H1 (cell line): ENCODE measurements around the gene MAP3K6. TPM values are rescaled to one million over a fixed set of nuclear protein-coding genes. Genes with fewer than 3 reads are reported as not detected.

Source experiments
- CTCF ChIA-PET: fragments of 300-600 bp; sonication (Branson Sonifier 250); formaldehyde crosslinking; loops from one replicate; lab custom pipeline; 2021; ENCODE audit not compliant: partially characterized antibody; lab: Charles Lee
- POLR2A ChIA-PET: fragments of 300-600 bp; sonication (Branson Sonifier 250); formaldehyde crosslinking; loops from one replicate; lab custom pipeline; 2021; ENCODE audit warnings: inconsistent platforms; ENCODE audit not compliant: partially characterized antibody; lab: Charles Lee
- DNase-seq, 2 experiments: peaks; one replicate each; pipeline versions ENCODE4 v3.0.0 to v3.0.0-alpha.2; 2010 to 2022; ENCODE audit warnings: low spot score in 2 of 2, low read depth in 1 of 2, mixed read lengths in 1 of 2
- FAIRE-seq: peaks from 2 replicates; lab custom pipeline; 2011; peaks lifted over from hg19 to GRCh38; lab: Jason Lieb, UNC
- H2AFZ ChIP-seq: 2 replicates; pipeline ENCODE4 v1.8.1; 2012; ENCODE audit warnings: low read length, inconsistent platforms
- H2AK5ac ChIP-seq: 2 replicates; pipeline ENCODE4 v1.6.1; 2013; ENCODE audit warnings: low read depth, low read length
- H2BK120ac ChIP-seq: replicated peaks from 2 replicates; pipeline ENCODE3; 2013; ENCODE audit warnings: low read depth, low read length, inconsistent platforms
- H2BK12ac ChIP-seq: 2 replicates; pipeline ENCODE4 v1.6.1; 2013; ENCODE audit warnings: low read depth, low read length
- H2BK15ac ChIP-seq: 2 replicates; pipeline ENCODE4 v1.6.1; 2013; ENCODE audit warnings: low read length
- H2BK20ac ChIP-seq: 2 replicates; pipeline ENCODE4 v1.6.1; 2013; ENCODE audit warnings: low read length
- H2BK5ac ChIP-seq: 2 replicates; pipeline ENCODE4 v1.6.1; 2013; ENCODE audit warnings: low read depth, low read length
- H3K14ac ChIP-seq: 2 replicates; pipeline ENCODE4 v1.6.1; 2013; ENCODE audit warnings: inconsistent platforms; ENCODE audit not compliant: insufficient read length
- H3K18ac ChIP-seq: 2 replicates; pipeline ENCODE4 v1.6.1; 2013; ENCODE audit warnings: low read length; ENCODE audit errors: extremely low read depth
- H3K23ac ChIP-seq: 2 replicates; pipeline ENCODE4 v1.6.1; 2013; ENCODE audit warnings: inconsistent platforms; ENCODE audit not compliant: insufficient read length
- H3K23me2 ChIP-seq: 2 replicates; pipeline ENCODE4 v1.6.1; 2013; ENCODE audit warnings: low read depth, low read length
- H3K27ac ChIP-seq: 2 replicates; pipeline ENCODE4 v1.6.1; 2011; ENCODE audit warnings: low read depth, low read length, inconsistent platforms
- H3K27me3 ChIP-seq, 4 experiments: replicated peaks in 1 of 4; 1 replicate in 1 of 4; 2 replicates in 3 of 4; pipeline versions ENCODE4 v1.6.1 to v1.8.1; 2011 to 2013; ENCODE audit warnings: low read length in 3 of 4, mild to moderate bottlenecking in 3 of 4, inconsistent platforms in 2 of 4, mixed read lengths in 2 of 4, moderate library complexity in 1 of 4; ENCODE audit not compliant: control insufficient read depth in 3 of 4, insufficient read depth in 3 of 4; ENCODE audit errors: extremely low read depth in 1 of 4
- H3K36me3 ChIP-seq, 4 experiments: 2 replicates each; pipeline versions ENCODE4 v1.6.1 to v1.8.1; 2011 to 2013; ENCODE audit warnings: mild to moderate bottlenecking in 4 of 4, low read length in 3 of 4, moderate library complexity in 2 of 4, control low read depth in 1 of 4, inconsistent platforms in 1 of 4; ENCODE audit not compliant: insufficient read depth in 4 of 4, control insufficient read depth in 2 of 4
- H3K4ac ChIP-seq: replicated peaks from 2 replicates; pipeline ENCODE3; 2013; ENCODE audit warnings: low read length, low read depth, mixed read lengths, inconsistent platforms; ENCODE audit not compliant: insufficient read length
- H3K4me1 ChIP-seq, 4 experiments: replicated peaks in 1 of 4; 1 replicate in 1 of 4; 2 replicates in 3 of 4; pipeline versions ENCODE4 v1.6.1 to v1.8.1; 2011 to 2013; ENCODE audit warnings: low read length in 3 of 4, inconsistent platforms in 2 of 4, mixed read lengths in 1 of 4; ENCODE audit not compliant: insufficient read depth in 4 of 4, control insufficient read depth in 3 of 4
- H3K4me2 ChIP-seq, 2 experiments: 2 replicates each; pipeline versions ENCODE4 v1.6.1 to v1.8.1; 2011 to 2013; ENCODE audit warnings: low read depth in 2 of 2, low read length in 2 of 2, control low read depth in 1 of 2, inconsistent platforms in 1 of 2, mild to moderate bottlenecking in 1 of 2; ENCODE audit not compliant: insufficient read depth in 1 of 2
- H3K4me3 ChIP-seq, 4 experiments: fragments of 200-600, 300-600 bp in 1 of 4; sonication (generic), shearing (Covaris generic), sonication (Bioruptor Twin) in 1 of 4; 2 replicates each; pipeline versions ENCODE4 v1.5.1 to v1.8.1; 2011 to 2016; ENCODE audit warnings: low read length in 4 of 4, low read depth in 3 of 4, control low read depth in 2 of 4, inconsistent platforms in 2 of 4, mild to moderate bottlenecking in 2 of 4, mixed read lengths in 1 of 4, moderate library complexity in 1 of 4; ENCODE audit not compliant: insufficient read depth in 2 of 4; ENCODE audit errors: extremely low read depth in 1 of 4
- H3K56ac ChIP-seq: replicated peaks from 2 replicates; pipeline ENCODE3; 2013; ENCODE audit warnings: low read depth, mild to moderate bottlenecking, mixed read lengths, low read length, inconsistent platforms; ENCODE audit not compliant: insufficient read length
- H3K79me1 ChIP-seq: 2 replicates; pipeline ENCODE4 v1.6.1; 2013; ENCODE audit warnings: low read depth, low read length, control low read depth
- H3K79me2 ChIP-seq, 2 experiments: 2 replicates each; pipeline versions ENCODE4 v1.6.1 to v1.8.1; 2012 to 2013; ENCODE audit warnings: low read length in 2 of 2, mild to moderate bottlenecking in 2 of 2, inconsistent platforms in 1 of 2; ENCODE audit not compliant: insufficient read depth in 2 of 2, control insufficient read depth in 1 of 2
- H3K9ac ChIP-seq, 4 experiments: replicated peaks in 1 of 4; 1 replicate in 1 of 4; 2 replicates in 3 of 4; pipeline versions ENCODE4 v1.6.1 to v1.8.1; 2011 to 2013; ENCODE audit warnings: low read depth in 3 of 4, low read length in 3 of 4, control low read depth in 2 of 4, mild to moderate bottlenecking in 2 of 4, moderate library complexity in 2 of 4, inconsistent platforms in 1 of 4; ENCODE audit errors: extremely low read depth in 1 of 4
- H3K9me3 ChIP-seq, 2 experiments: 2 replicates each; pipeline versions ENCODE4 v1.6.1 to v1.8.1; 2012 to 2013; ENCODE audit warnings: mild to moderate bottlenecking in 2 of 2, moderate library complexity in 2 of 2, control low read depth in 1 of 2, inconsistent platforms in 1 of 2, low read depth in 1 of 2, low read length in 1 of 2, mixed read lengths in 1 of 2; ENCODE audit not compliant: insufficient read depth in 2 of 2
- H4K20me1 ChIP-seq, 2 experiments: replicated peaks in 1 of 2; 2 replicates each; pipeline versions ENCODE3 to v1.8.1; 2011 to 2013; ENCODE audit warnings: inconsistent platforms in 2 of 2, low read length in 2 of 2, mild to moderate bottlenecking in 1 of 2; ENCODE audit not compliant: insufficient read depth in 2 of 2, control insufficient read depth in 1 of 2
- H4K5ac ChIP-seq: 2 replicates; pipeline ENCODE4 v1.6.1; 2013; ENCODE audit warnings: low read length, low read depth, mixed read lengths, inconsistent platforms; ENCODE audit not compliant: insufficient read length
- H4K8ac ChIP-seq: 2 replicates; pipeline ENCODE4 v1.8.0; 2013; ENCODE audit warnings: mild to moderate bottlenecking, moderate library complexity, low read length, inconsistent platforms; ENCODE audit not compliant: insufficient read depth; ENCODE audit errors: extremely low read depth
- H4K91ac ChIP-seq: replicated peaks from 2 replicates; pipeline ENCODE3; 2013; ENCODE audit warnings: low read length, mixed read lengths, inconsistent platforms; ENCODE audit not compliant: insufficient read length
- ASH2L ChIP-seq: fragments of 200-600, 300-600 bp; sonication (generic); IDR thresholded peaks from one replicate; pipeline ENCODE4 v1.7.1; 2017; ENCODE audit warnings: low read length
- CTBP2 ChIP-seq: IDR thresholded peaks from 2 replicates; pipeline ENCODE4 v1.7.0; 2011; ENCODE audit warnings: borderline replicate concordance, mild to moderate bottlenecking, moderate library complexity, mixed read lengths, low read length; ENCODE audit not compliant: insufficient read depth, insufficient read length
- RXRA ChIP-seq: IDR thresholded peaks from 2 replicates; pipeline ENCODE4 v1.6.1; 2011; ENCODE audit warnings: low read depth, mild to moderate bottlenecking, low read length, moderate library complexity; ENCODE audit not compliant: insufficient read depth
- SIN3A ChIP-seq, 2 experiments: IDR thresholded peaks in 1 of 2; conservative IDR thresholded peaks in 1 of 2; 2 replicates each; pipeline ENCODE4 v1.6.1; 2011 to 2012; ENCODE audit warnings: low read length in 2 of 2, improper control_type of control experiment in 1 of 2, low read depth in 1 of 2, mild to moderate bottlenecking in 1 of 2
- SIX5 ChIP-seq: IDR thresholded peaks from 2 replicates; pipeline ENCODE4 v1.6.1; 2011; ENCODE audit warnings: mild to moderate bottlenecking, low read depth, low read length
- SP2 ChIP-seq: IDR thresholded peaks from 2 replicates; pipeline ENCODE4 v1.6.1; 2012; ENCODE audit warnings: mild to moderate bottlenecking, low read length, inconsistent platforms
- SP4 ChIP-seq: IDR thresholded peaks from 2 replicates; pipeline ENCODE4 v1.6.1; 2012; ENCODE audit warnings: low read length, inconsistent platforms
- ZNF274 ChIP-seq: IDR thresholded peaks from 2 replicates; pipeline ENCODE4 v1.7.0; 2012; ENCODE audit warnings: low read length, borderline replicate concordance; ENCODE audit errors: extremely low read depth
- WGBS, 2 experiments: shearing (Covaris generic) in 1 of 2; methylation state at CpG; one replicate each; pipeline versions ENCODE4 v1.1.6 to v1.1.7; 2013 to 2015; ENCODE audit warnings: low lambda C conversion rate in 2 of 2, mixed read lengths in 2 of 2, inconsistent platforms in 1 of 2, low coverage in 1 of 2, missing lambda C conversion rate in 1 of 2; ENCODE audit not compliant: insufficient replicate concordance in 2 of 2, insufficient coverage in 1 of 2, insufficient read length in 1 of 2; ENCODE audit errors: extremely low coverage in 1 of 2, missing lambda C conversion rate in 1 of 2; 5-methylcytosine and 5-hydroxymethylcytosine counted together
- polyA plus RNA-seq, 7 experiments: library from polyadenylated mRNA; depleted of rRNA in 3 of 7; stranded (reverse) in 5 of 7; unstranded in 2 of 7; fragments of >200 nt in 5 of 7; fragments of 200-250 nt in 2 of 7; gene quantifications; 1 replicate in 5 of 7; 2 replicates in 1 of 7; 4 replicates in 1 of 7; pipeline versions ENCODE4 v1.2.1 to v1.2.3, GENCODE V29; 2011 to 2013; ENCODE audit warnings: missing spikeins in 2 of 7, mixed read lengths in 2 of 7
- total RNA-seq: library from RNA; stranded (reverse); fragmentation: NEBNext Ultra II Directional; extraction: Animal tissue kit (Norgen Biotek cat#: 25700); gene quantifications from 2 replicates; pipeline ENCODE4 v1.2.1, GENCODE V29; 2021

MAP3K6 gene
- total and polyA plus RNA-seq, 2 of the 8 experiments (the other 6 are each of a cell fraction or from before 2014, with no cell fraction given) = 7.4 to 7.6 TPM

DNA sequence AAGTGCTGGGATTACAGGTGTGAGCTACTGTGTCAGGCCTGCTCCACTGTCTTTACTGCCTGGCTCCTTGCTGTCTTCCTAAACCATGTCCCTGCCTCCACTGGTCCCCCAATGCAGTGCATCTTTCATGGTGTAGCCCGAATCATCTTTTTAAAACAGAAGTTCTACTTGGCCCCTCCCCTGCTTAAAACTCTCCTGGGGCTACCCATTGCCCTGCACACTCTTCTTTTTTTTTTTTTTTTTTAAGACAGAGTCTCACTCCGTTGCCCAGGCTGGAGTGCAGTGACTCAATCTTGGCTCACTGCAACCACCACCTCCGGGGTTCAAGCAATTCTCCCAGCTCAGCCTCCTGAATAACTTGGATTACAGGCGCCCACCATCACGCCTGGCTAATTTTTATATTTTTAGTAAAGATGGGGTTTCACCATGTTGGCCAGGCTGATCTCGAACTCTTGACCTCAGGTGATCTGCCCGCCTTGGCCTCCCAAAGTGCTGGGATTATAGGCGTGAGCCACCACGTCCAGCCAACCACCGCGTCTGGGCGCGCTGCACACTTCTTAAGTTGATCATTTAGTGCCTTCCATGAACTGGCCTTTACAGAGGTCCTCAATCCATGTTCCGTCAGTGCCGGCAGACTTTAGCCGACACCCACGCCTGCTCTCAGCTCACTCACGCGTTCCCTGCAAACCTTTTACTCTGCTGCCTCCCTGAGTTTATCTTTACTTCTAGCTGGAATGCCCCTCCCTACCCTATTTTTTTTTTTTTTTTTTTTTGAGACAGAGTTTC is 5.5 kb upstream of the MAP3K6 start:
- H3K4me3 ChIP-seq = no peak overlapping the region
- H3K18ac ChIP-seq = no peak overlapping the region
- H2BK5ac ChIP-seq = no peak overlapping the region
- H4K5ac ChIP-seq = no peak overlapping the region
- no peak overlapping the region for H3K4me2 ChIP-seq
- H3K27me3 ChIP-seq = no peaks in the 10 kb centered on the region
- H3K23me2 ChIP-seq = no peaks in the 10 kb centered on the region; the same call in 1 of the 2 replicates
- H3K9me3 ChIP-seq = no peaks in the 10 kb centered on the region
- FAIRE-seq (no peak), DNase-seq (no peak)
- no peak overlapping the region for H4K8ac ChIP-seq
- no peak overlapping the region for H2BK12ac ChIP-seq
- no peak overlapping the region for H3K14ac ChIP-seq
- no peak overlapping the region for H3K9ac ChIP-seq
- 90% methylated on average over 18 of the region's 19 CpGs; no CpG with 5 or more reads in 1 of the 2 experiments for WGBS, 2 experiments
- no peak overlapping the region for H3K23ac ChIP-seq
- peaks cover 0 to 5% (median 3%) of the 10 kb centered on the region in 4 experiments; a peak in 6 of 7 replicates for H3K4me1 ChIP-seq
- H2AK5ac ChIP-seq = no peak overlapping the region
- no peaks in the 10 kb centered on the region for H3K79me2 ChIP-seq
- no peak overlapping the region for H3K56ac ChIP-seq
- ChIA-PET CTCF (interaction anchor here (0.6 to 28.8 kb wide), 22 partner anchors 10 to 363 kb away, joined by 3 to 625 read pairs (median 4); partner anchors contain the start of genes CD164L2, FCN3 and GPR3), POLR2A (interaction anchor here (1.0 to 5.0 kb wide), 3 partner anchors 10 to 18 kb away, joined by 3 to 14 read pairs (median 5); partner anchors contain the start of gene CD164L2)
- no peak overlapping the region for H3K27ac ChIP-seq
- H2BK15ac ChIP-seq = no peak overlapping the region
- no peak overlapping the region for H2AFZ ChIP-seq
- H2BK120ac ChIP-seq = no peak overlapping the region
- H2BK20ac ChIP-seq = no peak overlapping the region
- H3K4ac ChIP-seq = no peak overlapping the region
- no peaks in the 10 kb centered on the region for H3K79me1 ChIP-seq
- TF ChIP-seq ZNF274 = no peak
- no peak for TF ChIP-seq SIX5
- no peak for TF ChIP-seq ASH2L
- no peak for TF ChIP-seq SP2
- TF ChIP-seq SP4 = no peak
- no peak for TF ChIP-seq SIN3A (conservative IDR thresholded peaks at IDR 0.05 in 1 of 2, IDR thresholded peaks at IDR 0.05 in 1 of 2; ENCODE audit: low read depth in 1 of 2, low read length in 2 of 2)
- TF ChIP-seq CTBP2 = no peak
- no peak for TF ChIP-seq RXRA
- no peak overlapping the region for H4K91ac ChIP-seq
- H3K36me3 ChIP-seq = no peaks in the 10 kb centered on the region
- no peaks in the 10 kb centered on the region for H4K20me1 ChIP-seq
